ENCODE results near the gene CAMTA1.

The CAMTA1 gene

GRCh38 chr1:7560128-7560527, 774.9 kb downstream of the CAMTA1 start:
- Histone ChIP-seq H3K4me1 (ENCODE audit: insufficient read depth, low read length) (no peaks in the 10 kb centered on the region), H3K4me3 (ENCODE audit: low read depth in 1 of 2, low read length in 2 of 2) (no peak overlapping the region), H2AFZ (ENCODE audit: low read depth, low read length) (no peak overlapping the region), H3K9ac (ENCODE audit: low read depth, low read length) (no peak overlapping the region), H3K27me3 (ENCODE audit: insufficient read depth, low read length, poor library complexity) (peaks cover 4% of the 10 kb centered on the region), H3K36me3 (ENCODE audit: insufficient read depth, low read length) (no peaks in the 10 kb centered on the region), H3K4me2 (ENCODE audit: insufficient read depth, low read length) (no peak overlapping the region), H4K20me1 (ENCODE audit: insufficient read depth, low read length) (peaks cover 5% of the 10 kb centered on the region; the same call in 1 of the 2 replicates), H3K9me3 (ENCODE audit: insufficient read depth, low read length, severe bottlenecking) (no peaks in the 10 kb centered on the region), H3K27ac (ENCODE audit: low read length) (no peak overlapping the region), H3K79me2 (ENCODE audit: insufficient read depth, low read length) (no peaks in the 10 kb centered on the region)
- DNase-seq (no peak), ATAC-seq (ENCODE audit: insufficient read depth, low read depth) (no peak)
- no peak for TF ChIP-seq EZH2 (IDR thresholded peaks at IDR 0.05; ENCODE audit: borderline replicate concordance, low read depth, low read length, severe bottlenecking)
- TF ChIP-seq CTCF (IDR thresholded peaks at IDR 0.05; ENCODE audit: borderline replicate concordance, extremely low read depth, low read length, poor library complexity, severe bottlenecking), result no peak

GRCh38 chr1:7560601-7561181, 775.4 kb downstream of the CAMTA1 start:
- H3K4me3 ChIP-seq (ENCODE audit: low read depth in 1 of 2, low read length in 2 of 2), result no peak overlapping the region
- H4K20me1 ChIP-seq (ENCODE audit: insufficient read depth, low read length), result peaks cover 5% of the 10 kb centered on the region; the same call in 1 of the 2 replicates
- no peak overlapping the region for H3K27ac ChIP-seq (ENCODE audit: low read length)
- TF ChIP-seq EZH2 (IDR thresholded peaks at IDR 0.05; ENCODE audit: borderline replicate concordance, low read depth, low read length, severe bottlenecking) (no peak), CTCF (IDR thresholded peaks at IDR 0.05; ENCODE audit: borderline replicate concordance, extremely low read depth, low read length, poor library complexity, severe bottlenecking) (no peak)
- no peaks in the 10 kb centered on the region for H3K27me3 ChIP-seq (ENCODE audit: insufficient read depth, low read length, poor library complexity)
- no peak overlapping the region for H3K4me2 ChIP-seq (ENCODE audit: insufficient read depth, low read length)
- H3K4me1 ChIP-seq (ENCODE audit: insufficient read depth, low read length), result no peaks in the 10 kb centered on the region
- no peaks in the 10 kb centered on the region for H3K36me3 ChIP-seq (ENCODE audit: insufficient read depth, low read length)
- H3K79me2 ChIP-seq (ENCODE audit: insufficient read depth, low read length), result no peaks in the 10 kb centered on the region
- ATAC-seq (ENCODE audit: insufficient read depth, low read depth) (no peak), DNase-seq (no peak)
- H3K9me3 ChIP-seq (ENCODE audit: insufficient read depth, low read length, severe bottlenecking), result no peaks in the 10 kb centered on the region
- no peak overlapping the region for H3K9ac ChIP-seq (ENCODE audit: low read depth, low read length)
- no peak overlapping the region for H2AFZ ChIP-seq (ENCODE audit: low read depth, low read length)

- H4K20me1 ChIP-seq (ENCODE audit: insufficient read depth, low read length), result peaks cover 5% of the 10 kb centered on the region; the same call in 1 of the 2 replicates
- no peak overlapping the region for H3K9ac ChIP-seq (ENCODE audit: low read depth, low read length)
- peak; percentile 21 for DNase-seq
- no peak overlapping the region for H2AFZ ChIP-seq (ENCODE audit: low read depth, low read length)
- H3K79me2 ChIP-seq (ENCODE audit: insufficient read depth, low read length), result no peaks in the 10 kb centered on the region
- no peak overlapping the region for H3K27ac ChIP-seq (ENCODE audit: low read length)
- ATAC-seq (ENCODE audit: insufficient read depth, low read depth), result no peak
- H3K4me2 ChIP-seq (ENCODE audit: insufficient read depth, low read length), result no peak overlapping the region
- no peaks in the 10 kb centered on the region for H3K36me3 ChIP-seq (ENCODE audit: insufficient read depth, low read length)
- H3K27me3 ChIP-seq (ENCODE audit: insufficient read depth, low read length, poor library complexity), result no peaks in the 10 kb centered on the region
- TF ChIP-seq EZH2 (IDR thresholded peaks at IDR 0.05; ENCODE audit: borderline replicate concordance, low read depth, low read length, severe bottlenecking) (no peak), CTCF (IDR thresholded peaks at IDR 0.05; ENCODE audit: borderline replicate concordance, extremely low read depth, low read length, poor library complexity, severe bottlenecking) (peak; percentile 53)
- no peaks in the 10 kb centered on the region for H3K4me1 ChIP-seq (ENCODE audit: insufficient read depth, low read length)
- H3K9me3 ChIP-seq (ENCODE audit: insufficient read depth, low read length, severe bottlenecking), result no peaks in the 10 kb centered on the region
- no peak overlapping the region for H3K4me3 ChIP-seq (ENCODE audit: low read depth in 1 of 2, low read length in 2 of 2)
Measured at GRCh38 chr1:7561331-7561921, 776.2 kb downstream of the CAMTA1 start.

All from DND-41 (cell line).